Transverse colon (tissue), 4 donors: ENCODE results near the gene JAKMIP2.

Experiments used
- CTCF ChIP-seq, 5 experiments: fragments of 200-600 bp in 3 of 5; fragments of 450-650 bp in 2 of 5; sonication (generic) in 3 of 5; IDR thresholded peaks; 1 replicate in 2 of 5; 2 replicates in 3 of 5; pipeline ENCODE4 v1.5.1; 2016 to 2017; ENCODE audit warnings: antibody characterized with exemption in 5 of 5, inconsistent platforms in 3 of 5, mild to moderate bottlenecking in 2 of 5, moderate library complexity in 1 of 5
- EP300 ChIP-seq: sonication (generic); formaldehyde crosslinking; IDR thresholded peaks from one replicate; pipeline ENCODE4 v1.6.1; 2017; ENCODE audit warnings: antibody characterized with exemption, low read depth
- POLR2A ChIP-seq: fragments of 450-650 bp; IDR thresholded peaks from one replicate; pipeline ENCODE4 v1.6.1; 2016; ENCODE audit warnings: antibody characterized with exemption, mild to moderate bottlenecking, moderate library complexity
- POLR2AphosphoS5 ChIP-seq, 3 donors: sonication (generic); formaldehyde crosslinking; IDR thresholded peaks; one replicate each; pipeline ENCODE4 v1.6.1; 2016; ENCODE audit warnings: antibody characterized with exemption in 3 of 3

- TF ChIP-seq CTCF (IDR thresholded peaks at IDR 0.05) (no peak), POLR2AphosphoS5 (IDR thresholded peaks at IDR 0.05) (no peak), POLR2A (no peak), EP300 (no peak)
These were observed 36.8 kb upstream of the JAKMIP2 start for GRCh38 chr5:147819261-147819770.
